DMS53 (cell line): ENCODE measurements around the gene RAB7B.

Source experiments
- DNase-seq: peaks from one replicate; lab custom pipeline; 2025; lab: John Stamatoyannopoulos, UW

RAB7B gene

GRCh38 chr1:205948886-205949285, 54.3 kb downstream of the RAB7B start:
- no peak for DNase-seq

GRCh38 chr1:205948039-205948438, 55.2 kb downstream of the RAB7B start:
- DNase-seq = peak; percentile 27

- DNase-seq = no peak
Observed at GRCh38 chr1:205947024-205947423, 56.2 kb downstream of the RAB7B start.

- peak; percentile 65 for DNase-seq
Observed at GRCh38 chr1:205945069-205945468, 58.1 kb downstream of the RAB7B start.

GRCh38 chr1:205944525-205944924, 58.7 kb downstream of the RAB7B start:
- DNase-seq = no peak

GRCh38 chr1:205943245-205943644, 60.0 kb downstream of the RAB7B start, which contains the start of gene SLC26A9:
Gene SLC26A9 (minus strand): TSS chr1:205943456. CDS start chr1:205935820, 7,636 bp downstream.
- DNase-seq = no peak

GRCh38 chr1:205942631-205943159, 60.5 kb downstream of the RAB7B start:
- no peak for DNase-seq

GRCh38 chr1:205940710-205941109, 62.5 kb downstream of the RAB7B start:
- DNase-seq = no peak

GRCh38 chr1:205939690-205940330, 63.4 kb downstream of the RAB7B start:
- peak; percentile 97 for DNase-seq

GRCh38 chr1:205938682-205939081, 64.5 kb downstream of the RAB7B start:
- peak; percentile 42 for DNase-seq

- peak; percentile 27 for DNase-seq
Observed at GRCh38 chr1:205936846-205937586, 66.2 kb downstream of the RAB7B start.

- no peak for DNase-seq
Observed at GRCh38 chr1:205936311-205936710, 66.9 kb downstream of the RAB7B start.

- no peak for DNase-seq
Observed at GRCh38 chr1:205935869-205936268, 67.3 kb downstream of the RAB7B start.

- peak; percentile 97 for DNase-seq
Observed at GRCh38 chr1:205934788-205935187, 68.4 kb downstream of the RAB7B start.

GRCh38 chr1:205933671-205934618, 69.2 kb downstream of the RAB7B start:
- DNase-seq = peak; percentile 85

GRCh38 chr1:205932776-205933175, 70.4 kb downstream of the RAB7B start:
- no peak for DNase-seq

GRCh38 chr1:205930799-205931281, 72.4 kb downstream of the RAB7B start:
- DNase-seq = no peak

- no peak for DNase-seq
Observed at GRCh38 chr1:205930195-205930577, 73.0 kb downstream of the RAB7B start.

- no peak for DNase-seq
Observed at GRCh38 chr1:205929496-205930194, 73.5 kb downstream of the RAB7B start.

- DNase-seq = no peak
Observed at GRCh38 chr1:205928317-205928716, 74.9 kb downstream of the RAB7B start.

- DNase-seq = no peak
Observed at GRCh38 chr1:205927676-205928075, 75.5 kb downstream of the RAB7B start.
